OCI-M2 (cell line): ENCODE data around the gene CRYGD.
"Not testable (repeated sequence)": the region's sequence is repeated elsewhere in the genome, so short reads cannot be mapped to it uniquely, and the experiment has no call there.

Source experiments
- DNase-seq: peaks from one replicate; lab custom pipeline; 2025; ENCODE audit not compliant: unreplicated experiment; lab: John Stamatoyannopoulos, UW

CRYGD gene

GRCh38 chr2:208124013-208124715, at the start of gene CRYGD:
CRYGD (minus strand) TSS chr2:208124524; CDS start chr2:208124473, 51 bp downstream.
- DNase-seq = not testable (repeated sequence)

- DNase-seq = no peak
These were observed 47.8 kb upstream of the CRYGD start for GRCh38 chr2:208172125-208172524.

- DNase-seq = no peak
These were observed 40.8 kb upstream of the CRYGD start for GRCh38 chr2:208164951-208165755.

GRCh38 chr2:208163489-208163888, 39.2 kb upstream of the CRYGD start, which contains the start of gene CRYGA:
CRYGA (minus strand) TSS chr2:208163589; CDS start chr2:208163556, 33 bp downstream.
- no peak for DNase-seq

- no peak for DNase-seq
These were observed 32.1 kb upstream of the CRYGD start for GRCh38 chr2:208156439-208156838.

GRCh38 chr2:208153156-208153555, 28.8 kb upstream of the CRYGD start:
- no peak for DNase-seq

- no peak for DNase-seq
These were observed 26.6 kb upstream of the CRYGD start for GRCh38 chr2:208150956-208151355.

GRCh38 chr2:208150094-208150493, 25.8 kb upstream of the CRYGD start:
- DNase-seq = no peak

- no peak for DNase-seq
These were observed 24.5 kb upstream of the CRYGD start for GRCh38 chr2:208148803-208149202.

GRCh38 chr2:208147759-208148158, 23.4 kb upstream of the CRYGD start:
- no peak for DNase-seq

- DNase-seq = no peak
These were observed 22.7 kb upstream of the CRYGD start for GRCh38 chr2:208147008-208147407.

GRCh38 chr2:208146006-208146405, 21.7 kb upstream of the CRYGD start, which contains the start of gene CRYGB:
CRYGB (minus strand) TSS chr2:208146158; CDS start chr2:208146120, 38 bp downstream.
- DNase-seq = no peak

- no peak for DNase-seq
These were observed 18.8 kb upstream of the CRYGD start for GRCh38 chr2:208142925-208143799.

GRCh38 chr2:208142240-208142924, 18.1 kb upstream of the CRYGD start:
- DNase-seq = no peak

- DNase-seq = no peak
These were observed 15.1 kb upstream of the CRYGD start for GRCh38 chr2:208139447-208139846.

- DNase-seq = not testable (repeated sequence)
These were observed 14.0 kb upstream of the CRYGD start for GRCh38 chr2:208138334-208138733.

GRCh38 chr2:208136716-208137094, 12.4 kb upstream of the CRYGD start:
- DNase-seq = no peak

- no peak for DNase-seq
These were observed 11.7 kb upstream of the CRYGD start for GRCh38 chr2:208135794-208136715.

- no peak for DNase-seq
These were observed 10.7 kb upstream of the CRYGD start for GRCh38 chr2:208134928-208135586.
